ENCODE measurements around the gene CDR2.
"Not testable (repeated sequence)": the region's sequence is repeated elsewhere in the genome, so short reads cannot be mapped to it uniquely, and the experiment has no call there.

Gene CDR2

GRCh38 chr16:22375963-22376640 lies 1.7 kb upstream of the CDR2 start:
- DNase-seq (ENCODE audit: low read depth in 2 of 2) = no peak

- DNase-seq (ENCODE audit: low read depth in 2 of 2) = no peak
Observed at GRCh38 chr16:22375117-22375962, 921 bp upstream of the CDR2 start.

GRCh38 chr16:22373662-22374310 lies 633 bp downstream of the CDR2 start:
- DNase-seq (ENCODE audit: low read depth in 2 of 2) = peak in 1 of 2 donors; percentile 30

GRCh38 chr16:22372882-22373661 lies 1.3 kb downstream of the CDR2 start:
- DNase-seq (ENCODE audit: low read depth in 2 of 2) = no peak

GRCh38 chr16:22370038-22370820 lies 4.2 kb downstream of the CDR2 start:
- DNase-seq (ENCODE audit: low read depth in 2 of 2) = no peak

GRCh38 chr16:22369221-22369811 lies 5.1 kb downstream of the CDR2 start:
- DNase-seq (ENCODE audit: low read depth in 2 of 2) = no peak

GRCh38 chr16:22368200-22368826 lies 6.1 kb downstream of the CDR2 start:
- not testable (repeated sequence) for DNase-seq (ENCODE audit: low read depth in 2 of 2)

GRCh38 chr16:22366889-22367288 lies 7.5 kb downstream of the CDR2 start:
- DNase-seq (ENCODE audit: low read depth in 2 of 2) = no peak

GRCh38 chr16:22366371-22366770 lies 8.0 kb downstream of the CDR2 start:
- DNase-seq (ENCODE audit: low read depth in 2 of 2) = no peak

- DNase-seq (ENCODE audit: low read depth in 2 of 2) = no peak
Observed at GRCh38 chr16:22364241-22364640, 10.2 kb downstream of the CDR2 start.

GRCh38 chr16:22360963-22361659 lies 13.3 kb downstream of the CDR2 start:
- DNase-seq (ENCODE audit: low read depth in 2 of 2) = no peak

GRCh38 chr16:22359679-22360078 lies 14.7 kb downstream of the CDR2 start:
- DNase-seq (ENCODE audit: low read depth in 2 of 2) = no peak

- no peak for DNase-seq (ENCODE audit: low read depth in 2 of 2)
Observed at GRCh38 chr16:22358000-22358399, 16.4 kb downstream of the CDR2 start.

- DNase-seq (ENCODE audit: low read depth in 2 of 2) = no peak
Observed at GRCh38 chr16:22357635-22357971, 16.8 kb downstream of the CDR2 start.

- no peak for DNase-seq (ENCODE audit: low read depth in 2 of 2)
Observed at GRCh38 chr16:22356930-22357634, 17.3 kb downstream of the CDR2 start.

GRCh38 chr16:22355487-22355908 lies 18.9 kb downstream of the CDR2 start:
- no peak for DNase-seq (ENCODE audit: low read depth in 2 of 2)

GRCh38 chr16:22353933-22354541 lies 20.4 kb downstream of the CDR2 start:
- DNase-seq (ENCODE audit: low read depth in 2 of 2) = no peak

- DNase-seq (ENCODE audit: low read depth in 2 of 2) = no peak
Observed at GRCh38 chr16:22353191-22353919, 21.1 kb downstream of the CDR2 start.

Data from stimulated activated CD4-positive, alpha-beta T cell treated with anti-CD3 and anti-CD28 coated beads, Interleukin-4, amount 100 ng/mL, for 48 hours (primary cell).